Cardiac muscle cell (in vitro differentiated cells and primary cell): ENCODE data around the gene NFE2L3. TPM values are rescaled to one million over a fixed set of nuclear protein-coding genes. Genes with fewer than 3 reads are reported as not detected.

ENCODE experiments used
- DNase-seq, 2 donors: peaks; one replicate each; pipeline versions ENCODE4 v3.0.0 to v3.0.0-alpha.2; 2010 to 2017; ENCODE audit warnings: low read depth in 1 of 2, low spot score in 1 of 2
- H3K27ac ChIP-seq: fragments of 200-600 bp; sonication (generic); 2 replicates; pipeline ENCODE4 v1.5.1; 2016
- H3K27me3 ChIP-seq: fragments of 200-600 bp; sonication (generic); 2 replicates; pipeline ENCODE4 v1.6.0; 2016; ENCODE audit warnings: control low read depth
- H3K36me3 ChIP-seq: fragments of 200-600 bp; sonication (generic); 2 replicates; pipeline ENCODE4 v1.5.1; 2016; ENCODE audit warnings: control low read depth
- H3K4me1 ChIP-seq: fragments of 200-600 bp; sonication (generic); 2 replicates; pipeline ENCODE4 v1.8.1; 2017; ENCODE audit warnings: low read depth, mild to moderate bottlenecking, mixed run types
- H3K4me3 ChIP-seq: fragments of 200-600 bp; sonication (generic); 2 replicates; pipeline ENCODE4 v1.5.1; 2016; ENCODE audit warnings: mild to moderate bottlenecking
- H3K9me3 ChIP-seq: fragments of 200-600 bp; sonication (generic); 2 replicates; pipeline ENCODE4 v1.5.1; 2017; ENCODE audit warnings: low read depth, mild to moderate bottlenecking, control low read depth
- polyA plus RNA-seq: library from polyadenylated mRNA; unstranded; fragments of >200 nt; fragmentation: Nextera tagmentation; extraction: Ambion mirVana; gene quantifications from 2 replicates; pipeline ENCODE4 v1.2.1, GENCODE V29; 2016
- total RNA-seq: library from RNA; depleted of rRNA; stranded (reverse); fragments of >200 nt; gene quantifications from 2 replicates; pipeline ENCODE4 v1.2.3, GENCODE V29; 2016
- TF ChIP-seq, protein P1 (sequence below): IDR thresholded peaks from 2 replicates; pipeline ENCODE4 v1.5.1; 2012; ENCODE audit warnings: low read depth, mild to moderate bottlenecking, low read length

Gene NFE2L3, protein sequence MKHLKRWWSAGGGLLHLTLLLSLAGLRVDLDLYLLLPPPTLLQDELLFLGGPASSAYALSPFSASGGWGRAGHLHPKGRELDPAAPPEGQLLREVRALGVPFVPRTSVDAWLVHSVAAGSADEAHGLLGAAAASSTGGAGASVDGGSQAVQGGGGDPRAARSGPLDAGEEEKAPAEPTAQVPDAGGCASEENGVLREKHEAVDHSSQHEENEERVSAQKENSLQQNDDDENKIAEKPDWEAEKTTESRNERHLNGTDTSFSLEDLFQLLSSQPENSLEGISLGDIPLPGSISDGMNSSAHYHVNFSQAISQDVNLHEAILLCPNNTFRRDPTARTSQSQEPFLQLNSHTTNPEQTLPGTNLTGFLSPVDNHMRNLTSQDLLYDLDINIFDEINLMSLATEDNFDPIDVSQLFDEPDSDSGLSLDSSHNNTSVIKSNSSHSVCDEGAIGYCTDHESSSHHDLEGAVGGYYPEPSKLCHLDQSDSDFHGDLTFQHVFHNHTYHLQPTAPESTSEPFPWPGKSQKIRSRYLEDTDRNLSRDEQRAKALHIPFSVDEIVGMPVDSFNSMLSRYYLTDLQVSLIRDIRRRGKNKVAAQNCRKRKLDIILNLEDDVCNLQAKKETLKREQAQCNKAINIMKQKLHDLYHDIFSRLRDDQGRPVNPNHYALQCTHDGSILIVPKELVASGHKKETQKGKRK
- total RNA-seq (2.1 TPM in 2 replicates), polyA plus RNA-seq (2.1 and 3.8 TPM in 2 replicates)

DNA sequence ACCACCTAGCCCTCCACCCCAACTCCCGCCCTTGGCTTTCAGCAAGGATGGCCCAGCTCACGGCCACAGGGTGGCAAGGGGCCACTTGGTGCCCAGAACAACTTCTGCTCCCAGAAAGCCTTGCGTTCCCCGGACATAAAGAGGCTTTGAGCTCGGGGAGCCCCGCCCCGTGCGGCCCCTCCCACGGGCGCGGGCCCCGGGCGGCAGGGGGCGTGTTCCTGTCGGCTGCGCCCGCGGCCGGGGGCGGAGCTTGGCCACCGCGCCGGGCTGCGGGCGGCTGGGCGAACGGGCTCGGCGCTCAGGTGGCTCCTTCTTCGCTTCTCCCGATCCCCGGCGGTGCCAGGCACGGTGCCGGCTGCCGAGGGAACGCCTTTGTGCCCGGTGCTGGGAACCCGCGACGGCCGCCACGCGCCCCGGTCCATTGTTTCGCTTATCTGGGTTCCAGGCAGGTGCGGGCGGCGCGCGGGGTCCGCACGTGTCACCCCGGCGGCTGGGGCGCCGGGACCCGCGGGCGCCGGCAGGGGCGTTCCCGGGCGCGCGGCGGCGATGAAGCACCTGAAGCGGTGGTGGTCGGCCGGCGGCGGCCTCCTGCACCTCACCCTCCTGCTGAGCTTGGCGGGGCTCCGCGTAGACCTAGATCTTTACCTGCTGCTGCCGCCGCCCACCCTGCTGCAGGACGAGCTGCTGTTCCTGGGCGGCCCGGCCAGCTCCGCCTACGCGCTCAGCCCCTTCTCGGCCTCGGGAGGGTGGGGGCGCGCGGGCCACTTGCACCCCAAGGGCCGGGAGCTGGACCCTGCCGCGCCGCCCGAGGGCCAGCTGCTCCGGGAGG lies at the start of gene NFE2L3:
Gene NFE2L3 (plus strand): TSS at position 246 of the 829 bp plus-strand sequence. CDS start 301 bp downstream, at position 547.
- H3K27me3 ChIP-seq: peaks cover 37% of the 10 kb centered on the region
- DNase-seq: peak; percentile 79 to 82
- peaks cover 5% of the 10 kb centered on the region for H3K4me1 ChIP-seq
- no peaks in the 10 kb centered on the region for H3K36me3 ChIP-seq
- no peaks in the 10 kb centered on the region for H3K9me3 ChIP-seq
- no peak within 1 kb of the TSS for H3K27ac ChIP-seq
- TF ChIP-seq, protein P1, sequence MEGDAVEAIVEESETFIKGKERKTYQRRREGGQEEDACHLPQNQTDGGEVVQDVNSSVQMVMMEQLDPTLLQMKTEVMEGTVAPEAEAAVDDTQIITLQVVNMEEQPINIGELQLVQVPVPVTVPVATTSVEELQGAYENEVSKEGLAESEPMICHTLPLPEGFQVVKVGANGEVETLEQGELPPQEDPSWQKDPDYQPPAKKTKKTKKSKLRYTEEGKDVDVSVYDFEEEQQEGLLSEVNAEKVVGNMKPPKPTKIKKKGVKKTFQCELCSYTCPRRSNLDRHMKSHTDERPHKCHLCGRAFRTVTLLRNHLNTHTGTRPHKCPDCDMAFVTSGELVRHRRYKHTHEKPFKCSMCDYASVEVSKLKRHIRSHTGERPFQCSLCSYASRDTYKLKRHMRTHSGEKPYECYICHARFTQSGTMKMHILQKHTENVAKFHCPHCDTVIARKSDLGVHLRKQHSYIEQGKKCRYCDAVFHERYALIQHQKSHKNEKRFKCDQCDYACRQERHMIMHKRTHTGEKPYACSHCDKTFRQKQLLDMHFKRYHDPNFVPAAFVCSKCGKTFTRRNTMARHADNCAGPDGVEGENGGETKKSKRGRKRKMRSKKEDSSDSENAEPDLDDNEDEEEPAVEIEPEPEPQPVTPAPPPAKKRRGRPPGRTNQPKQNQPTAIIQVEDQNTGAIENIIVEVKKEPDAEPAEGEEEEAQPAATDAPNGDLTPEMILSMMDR: no peak
- peak within 1 kb of the TSS; percentile 47 for H3K4me3 ChIP-seq

DNA sequence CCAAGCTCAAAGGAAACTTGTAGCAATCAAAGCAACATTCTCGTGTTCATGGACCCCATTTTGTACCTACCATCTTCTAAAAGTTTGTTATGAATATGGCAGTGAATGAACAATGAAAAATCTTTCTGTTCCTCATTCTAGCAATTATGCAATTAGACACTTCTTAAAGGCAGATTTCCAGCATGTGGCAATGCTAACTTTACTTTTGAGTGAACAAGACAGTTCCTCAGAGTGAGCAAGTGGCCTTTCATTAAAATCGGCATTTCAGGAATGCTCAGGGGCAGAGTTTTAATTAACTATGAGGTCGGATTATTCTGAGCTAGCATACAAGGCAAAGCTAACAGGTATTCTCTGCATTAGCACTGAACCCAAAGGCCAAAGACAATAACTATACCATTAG lies 48.4 kb upstream of the NFE2L3 start:
- H3K9me3 ChIP-seq: no peaks in the 10 kb centered on the region
- H3K4me3 ChIP-seq: no peak overlapping the region
- TF ChIP-seq, protein P1: no peak
- no peaks in the 10 kb centered on the region for H3K36me3 ChIP-seq
- H3K4me1 ChIP-seq: no peaks in the 10 kb centered on the region
- H3K27ac ChIP-seq: no peak overlapping the region
- DNase-seq: no peak
- no peaks in the 10 kb centered on the region for H3K27me3 ChIP-seq

DNA sequence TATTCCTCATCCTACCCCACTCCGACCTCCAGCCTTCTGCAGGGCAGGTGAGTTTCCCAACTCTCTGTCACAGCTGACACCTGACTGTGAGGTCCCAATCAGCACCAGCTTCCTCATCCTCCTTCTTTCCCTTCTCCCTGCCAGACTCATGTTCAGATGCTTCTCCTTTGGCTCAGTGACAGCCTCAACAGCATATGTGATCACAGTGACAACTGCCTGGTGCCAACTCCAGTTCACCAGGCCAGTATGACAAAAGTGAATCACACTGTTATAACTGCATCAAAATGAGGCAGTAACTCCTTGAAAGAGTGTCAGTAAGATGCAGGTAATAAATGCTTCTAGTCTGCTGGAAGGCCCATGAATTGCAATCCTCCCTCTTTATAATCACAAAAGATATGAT lies 46.8 kb upstream of the NFE2L3 start:
- Histone ChIP-seq H3K36me3 (no peaks in the 10 kb centered on the region), H3K9me3 (no peaks in the 10 kb centered on the region), H3K27ac (no peak overlapping the region), H3K27me3 (no peaks in the 10 kb centered on the region), H3K4me3 (no peak overlapping the region), H3K4me1 (no peaks in the 10 kb centered on the region)
- no peak for DNase-seq
- TF ChIP-seq, protein P1: no peak

DNA sequence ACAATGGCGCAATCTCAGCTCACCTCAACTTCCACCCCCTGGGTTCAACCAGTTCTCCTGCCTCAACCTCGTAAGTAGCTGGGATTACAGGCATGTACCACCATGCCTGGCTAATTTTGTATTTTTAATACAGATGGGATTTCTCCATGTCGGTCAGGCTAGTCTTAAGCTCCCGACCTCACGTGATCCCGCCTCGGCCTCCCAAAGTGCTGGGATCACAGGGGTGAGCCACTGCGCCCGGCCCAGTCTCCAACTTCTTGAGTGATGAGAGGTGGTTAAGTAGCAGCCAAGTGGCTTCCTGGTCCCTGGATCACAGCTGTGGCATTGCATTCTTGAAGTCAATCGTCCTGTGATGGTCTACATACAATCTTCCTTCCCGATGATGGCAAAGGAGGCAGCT lies 46.1 kb upstream of the NFE2L3 start:
- no peaks in the 10 kb centered on the region for H3K4me1 ChIP-seq
- H3K4me3 ChIP-seq: no peak overlapping the region
- H3K27me3 ChIP-seq: no peaks in the 10 kb centered on the region
- DNase-seq: no peak
- H3K9me3 ChIP-seq: no peaks in the 10 kb centered on the region
- TF ChIP-seq, protein P1: no peak
- no peak overlapping the region for H3K27ac ChIP-seq
- H3K36me3 ChIP-seq: no peaks in the 10 kb centered on the region

DNA sequence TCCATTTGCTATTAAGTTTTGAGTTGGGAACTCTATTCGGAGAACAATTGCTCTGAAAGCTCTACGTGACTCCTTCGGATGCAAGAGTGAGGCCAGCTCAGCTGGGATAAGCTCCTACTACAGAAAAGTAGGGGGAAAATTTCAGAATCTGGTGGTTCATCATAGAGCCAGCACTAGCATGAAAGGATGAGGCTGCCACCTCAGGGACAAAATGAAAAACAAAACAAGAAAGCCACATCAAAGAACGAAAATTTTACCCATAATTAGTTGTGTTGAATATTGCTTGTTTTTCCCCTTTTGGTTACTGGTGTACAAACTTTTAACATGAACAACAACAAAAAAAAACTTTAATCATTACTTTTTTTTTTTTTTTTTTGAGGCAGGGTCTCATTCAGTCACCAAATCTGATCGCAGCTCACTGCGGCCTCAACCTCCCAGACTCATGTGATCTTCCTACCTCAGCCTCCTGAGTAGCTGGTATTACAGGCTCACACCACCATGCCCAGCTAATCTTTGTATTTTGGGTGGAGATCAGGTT lies 39.7 kb upstream of the NFE2L3 start:
- DNase-seq: no peak
- TF ChIP-seq, protein P1: no peak
- H3K27ac ChIP-seq: no peak overlapping the region

More for the DNA sequence above, 39.7 kb upstream of the NFE2L3 start:
- no peaks in the 10 kb centered on the region for H3K9me3 ChIP-seq
- H3K27me3 ChIP-seq: no peaks in the 10 kb centered on the region
- no peak overlapping the region for H3K4me3 ChIP-seq
- no peaks in the 10 kb centered on the region for H3K4me1 ChIP-seq
- no peaks in the 10 kb centered on the region for H3K36me3 ChIP-seq
